Measurements from ENCODE around the gene NAA35.

DNA sequence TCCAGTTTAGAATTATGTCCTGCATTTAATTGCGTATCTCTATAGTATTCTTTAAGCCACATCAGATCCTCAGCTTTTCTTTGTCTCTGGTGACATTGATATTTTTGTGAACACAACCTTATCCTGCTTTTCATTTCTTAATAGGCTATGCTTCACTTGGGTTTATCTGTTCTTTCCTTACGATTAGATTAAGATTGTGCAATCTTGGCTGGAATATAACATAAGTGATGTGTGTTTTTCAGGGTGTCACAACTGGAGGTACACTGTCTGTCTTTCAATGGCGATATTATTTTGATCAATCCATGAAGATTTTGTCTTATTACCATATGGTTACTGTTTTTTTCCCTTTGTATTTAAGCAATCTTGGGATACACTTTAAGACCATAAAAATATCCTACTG lies 23.6 kb downstream of the NAA35 start:
- TF ChIP-seq, protein P1, sequence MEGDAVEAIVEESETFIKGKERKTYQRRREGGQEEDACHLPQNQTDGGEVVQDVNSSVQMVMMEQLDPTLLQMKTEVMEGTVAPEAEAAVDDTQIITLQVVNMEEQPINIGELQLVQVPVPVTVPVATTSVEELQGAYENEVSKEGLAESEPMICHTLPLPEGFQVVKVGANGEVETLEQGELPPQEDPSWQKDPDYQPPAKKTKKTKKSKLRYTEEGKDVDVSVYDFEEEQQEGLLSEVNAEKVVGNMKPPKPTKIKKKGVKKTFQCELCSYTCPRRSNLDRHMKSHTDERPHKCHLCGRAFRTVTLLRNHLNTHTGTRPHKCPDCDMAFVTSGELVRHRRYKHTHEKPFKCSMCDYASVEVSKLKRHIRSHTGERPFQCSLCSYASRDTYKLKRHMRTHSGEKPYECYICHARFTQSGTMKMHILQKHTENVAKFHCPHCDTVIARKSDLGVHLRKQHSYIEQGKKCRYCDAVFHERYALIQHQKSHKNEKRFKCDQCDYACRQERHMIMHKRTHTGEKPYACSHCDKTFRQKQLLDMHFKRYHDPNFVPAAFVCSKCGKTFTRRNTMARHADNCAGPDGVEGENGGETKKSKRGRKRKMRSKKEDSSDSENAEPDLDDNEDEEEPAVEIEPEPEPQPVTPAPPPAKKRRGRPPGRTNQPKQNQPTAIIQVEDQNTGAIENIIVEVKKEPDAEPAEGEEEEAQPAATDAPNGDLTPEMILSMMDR (IDR thresholded peaks at IDR 0.05) = no peak
- no peak for TF ChIP-seq POLR2A (IDR thresholded peaks at IDR 0.05)

Measured in testis (tissue), 2 donors.